NCI-H146 (cell line): ENCODE results near the gene RAB21.

Source experiments
- DNase-seq: peaks from one replicate; lab custom pipeline; 2025; lab: John Stamatoyannopoulos, UW

RAB21 gene, protein sequence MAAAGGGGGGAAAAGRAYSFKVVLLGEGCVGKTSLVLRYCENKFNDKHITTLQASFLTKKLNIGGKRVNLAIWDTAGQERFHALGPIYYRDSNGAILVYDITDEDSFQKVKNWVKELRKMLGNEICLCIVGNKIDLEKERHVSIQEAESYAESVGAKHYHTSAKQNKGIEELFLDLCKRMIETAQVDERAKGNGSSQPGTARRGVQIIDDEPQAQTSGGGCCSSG

GRCh38 chr12:71754461-71755145, at the start of gene RAB21:
Gene RAB21 (plus strand): TSS chr12:71754863. CDS start chr12:71755130, 267 bp downstream.
- peak; percentile 97 for DNase-seq

- no peak for DNase-seq
Observed at GRCh38 chr12:71704920-71705319, 49.7 kb upstream of the RAB21 start.

DNA sequence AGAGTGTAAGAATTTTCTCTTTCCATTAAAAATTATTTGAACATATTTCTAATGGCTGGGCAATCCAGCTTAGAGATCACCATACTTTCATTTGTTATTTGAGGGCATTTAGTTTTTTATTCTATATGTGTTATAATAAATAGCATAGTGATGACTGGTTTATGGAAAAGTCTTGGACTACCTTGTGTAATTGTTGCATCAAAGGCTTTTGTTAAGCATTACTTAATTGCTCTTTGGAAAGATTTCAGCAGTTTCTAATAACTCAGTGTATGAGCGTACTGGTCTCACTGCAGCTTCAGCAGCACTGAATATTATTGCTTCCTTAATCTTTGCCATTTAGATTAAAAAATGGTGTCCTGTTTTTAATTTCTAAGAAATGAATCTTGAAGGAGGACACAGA, 46.0 kb upstream of the RAB21 start:
- no peak for DNase-seq

DNA sequence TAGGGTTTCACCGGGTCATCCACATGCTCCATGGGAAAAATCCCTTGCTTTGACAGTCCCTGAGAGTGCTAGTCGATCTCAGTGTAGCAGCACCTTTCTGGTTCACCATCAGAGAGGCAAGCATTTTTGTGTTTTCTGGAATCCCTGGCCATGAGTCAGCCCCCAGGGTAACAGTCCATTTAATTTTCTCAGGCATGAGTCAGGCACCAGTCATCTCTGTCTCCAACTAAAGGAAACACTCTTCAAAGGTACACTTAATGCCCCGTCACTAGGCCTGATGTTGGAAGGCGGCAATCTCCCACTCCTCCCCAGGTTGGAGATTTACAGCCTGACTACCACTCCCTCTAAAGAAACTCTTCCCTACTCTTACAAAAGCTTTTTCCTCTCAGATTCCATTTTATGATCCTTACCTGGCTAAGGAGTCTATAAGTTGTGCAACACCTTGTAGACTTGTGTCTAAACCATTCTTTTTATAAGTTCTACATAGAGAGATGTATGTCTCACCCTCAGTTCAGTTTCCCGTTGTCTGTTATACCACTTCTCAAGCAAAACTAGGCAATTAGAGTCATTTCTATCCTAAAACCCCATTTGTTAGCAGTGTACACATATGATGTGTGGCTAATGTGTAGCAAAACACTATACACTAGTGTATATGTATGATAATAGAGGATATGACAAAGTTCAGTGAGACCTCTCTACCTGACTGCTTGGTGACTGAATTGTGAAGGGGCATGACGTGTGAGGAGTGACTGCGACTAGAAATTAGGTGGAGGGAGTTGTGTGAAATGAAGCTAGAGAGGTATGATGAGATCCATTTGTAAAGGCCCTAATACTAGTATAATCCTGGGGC, 44.2 kb upstream of the RAB21 start:
- no peak for DNase-seq

DNA sequence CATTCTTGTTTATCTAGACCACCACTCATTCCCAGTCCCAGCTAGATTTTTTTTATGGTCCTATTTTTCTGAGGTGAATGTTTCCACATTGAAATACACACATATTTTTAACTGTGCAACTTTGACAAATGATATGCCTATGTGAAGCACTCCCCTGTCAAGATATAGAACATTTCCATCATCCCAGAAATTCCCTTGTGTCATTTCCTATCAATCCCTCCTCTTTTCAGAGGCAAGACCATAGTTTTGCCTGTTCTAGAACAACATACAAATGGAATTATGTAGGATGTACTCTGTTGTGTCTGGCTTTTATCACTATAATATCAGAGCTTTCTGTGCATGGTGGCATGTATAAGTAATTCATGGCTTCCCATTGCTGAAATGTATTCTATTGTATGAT, 36.1 kb upstream of the RAB21 start:
- no peak for DNase-seq

- DNase-seq, result no peak
Observed at GRCh38 chr12:71719647-71720370, 34.9 kb upstream of the RAB21 start.

DNA sequence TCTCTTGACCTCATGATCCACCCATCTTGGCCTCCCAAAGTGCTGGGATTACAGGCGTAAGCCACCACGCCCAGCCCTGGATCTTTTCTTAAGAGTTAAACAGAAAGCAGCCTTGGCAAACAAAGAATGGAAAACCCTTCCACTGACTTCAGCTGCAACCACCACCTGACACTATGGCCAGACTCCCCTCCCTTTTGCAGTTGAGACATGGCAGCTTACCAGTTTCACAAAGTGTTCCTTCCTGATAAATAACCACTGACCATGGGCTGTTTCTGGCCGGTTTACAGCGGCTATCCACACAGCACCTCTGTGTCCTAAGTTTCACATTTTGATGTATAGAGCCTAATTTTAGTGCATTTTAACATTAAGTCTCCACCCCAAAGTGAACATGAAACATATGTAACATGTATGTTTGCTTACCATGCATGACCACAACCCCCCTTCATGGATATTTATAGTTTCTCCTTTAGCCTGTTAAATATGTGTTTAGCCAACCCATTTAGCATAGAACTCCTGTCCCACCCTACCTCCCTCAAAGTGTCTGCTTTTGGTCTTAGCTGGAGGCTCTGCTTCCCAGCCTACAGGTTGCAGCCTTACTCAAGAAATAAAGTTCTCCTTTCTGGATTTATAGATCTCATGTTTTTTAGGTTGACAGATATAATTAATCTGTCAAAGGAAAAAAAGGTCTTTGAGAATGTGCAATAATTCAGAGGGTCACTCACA, 32.7 kb upstream of the RAB21 start:
- DNase-seq, result no peak

DNA sequence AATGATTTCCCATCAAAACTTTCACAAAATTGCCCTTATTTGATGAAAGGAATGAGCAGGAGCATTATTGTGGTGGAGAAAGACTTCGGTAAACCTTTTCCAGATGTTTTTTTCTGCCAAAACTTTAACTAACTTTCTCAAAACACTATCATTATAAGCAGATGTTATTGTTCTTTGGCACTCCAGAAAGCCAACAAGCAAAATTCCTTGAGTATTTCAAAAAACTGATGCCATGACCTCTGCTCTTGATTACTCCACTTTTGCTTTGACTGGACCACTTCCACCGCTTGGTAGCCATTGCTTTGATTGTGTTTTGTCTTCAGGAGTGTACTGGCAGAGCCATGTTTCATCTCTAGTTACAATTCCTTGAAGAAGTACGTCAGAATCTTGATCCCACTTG, 29.7 kb upstream of the RAB21 start:
- DNase-seq, result no peak

DNA sequence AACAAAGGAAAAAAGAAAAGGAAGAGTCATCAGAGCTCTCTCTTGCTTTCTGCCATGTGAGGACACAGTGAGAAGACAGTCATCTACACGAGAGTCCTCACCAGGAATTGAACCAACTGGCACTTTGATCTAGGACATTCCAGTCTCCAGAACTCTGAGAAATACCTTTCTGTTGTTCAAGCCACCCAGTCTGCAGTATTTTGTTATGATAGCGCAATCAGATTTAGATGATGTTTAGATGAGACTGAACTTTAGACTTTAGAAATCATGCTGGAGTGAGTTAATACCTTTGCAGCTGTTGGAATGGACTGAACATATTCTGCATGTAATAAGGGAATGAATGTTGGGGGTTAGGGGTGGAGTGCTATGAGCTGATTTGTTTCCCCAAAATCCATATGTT, 28.1 kb upstream of the RAB21 start:
- no peak for DNase-seq

DNA sequence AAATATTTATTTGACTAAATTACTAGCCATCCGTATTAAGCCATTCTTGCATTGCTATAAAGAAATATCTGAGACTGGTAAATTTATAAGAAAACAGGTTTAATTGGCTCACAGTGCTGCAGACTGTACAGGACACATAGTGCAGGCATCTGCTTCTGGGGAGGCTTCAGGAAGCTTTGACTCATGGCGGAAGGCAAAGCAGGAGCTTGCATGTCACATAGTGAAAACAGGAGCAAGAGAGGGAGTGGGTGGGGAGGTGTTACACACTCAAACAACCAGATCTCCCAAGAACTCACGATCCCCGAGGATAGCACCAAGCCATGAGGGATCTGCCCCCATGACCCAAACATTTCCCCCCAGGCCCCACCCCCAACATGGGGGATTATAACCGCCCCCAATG, 26.7 kb upstream of the RAB21 start:
- DNase-seq, result no peak

DNA sequence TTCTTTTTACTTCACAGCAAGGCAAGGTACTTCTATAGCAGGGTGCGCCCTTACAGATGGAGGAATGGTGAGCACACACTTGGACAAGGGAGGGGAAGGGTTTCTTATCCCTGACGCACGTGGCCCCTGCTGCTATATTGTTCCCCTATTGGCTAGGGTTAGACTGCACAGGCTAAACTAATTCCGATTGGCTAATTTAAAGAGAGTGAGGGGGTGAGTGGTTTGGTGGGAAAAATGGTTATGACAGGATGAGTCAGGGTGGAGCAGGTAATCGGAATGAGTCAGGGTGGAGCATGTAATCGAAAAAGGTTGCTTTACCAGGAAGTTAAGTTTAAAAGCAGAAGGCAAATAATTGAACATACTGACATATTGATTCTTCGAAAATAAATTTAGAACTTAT, 23.7 kb upstream of the RAB21 start:
- no peak for DNase-seq

- DNase-seq, result peak; percentile 15
Observed at GRCh38 chr12:71731439-71732356, 23.0 kb upstream of the RAB21 start.

DNA sequence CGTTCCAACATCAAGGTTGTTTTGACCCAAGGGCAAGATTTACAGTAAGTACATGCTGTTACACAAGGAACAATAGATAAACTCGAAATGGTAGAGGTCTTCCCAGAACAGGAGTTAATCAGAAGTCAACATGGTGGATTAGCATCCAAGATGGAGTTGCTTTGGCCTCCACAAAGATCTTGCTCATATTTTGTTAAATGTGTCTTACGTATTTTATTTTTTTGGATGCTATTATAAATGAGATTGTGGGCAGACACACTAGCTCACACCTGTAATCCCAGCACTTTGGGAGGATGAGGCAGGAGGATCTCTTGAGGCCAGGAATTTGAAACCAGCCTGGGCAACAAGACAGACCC, 22.3 kb upstream of the RAB21 start:
- no peak for DNase-seq

GRCh38 chr12:71737197-71737596, 17.5 kb upstream of the RAB21 start:
- no peak for DNase-seq

- no peak for DNase-seq
Observed at GRCh38 chr12:71742998-71743397, 11.7 kb upstream of the RAB21 start.

- no peak for DNase-seq
Observed at GRCh38 chr12:71744522-71745300, 10.0 kb upstream of the RAB21 start.

DNA sequence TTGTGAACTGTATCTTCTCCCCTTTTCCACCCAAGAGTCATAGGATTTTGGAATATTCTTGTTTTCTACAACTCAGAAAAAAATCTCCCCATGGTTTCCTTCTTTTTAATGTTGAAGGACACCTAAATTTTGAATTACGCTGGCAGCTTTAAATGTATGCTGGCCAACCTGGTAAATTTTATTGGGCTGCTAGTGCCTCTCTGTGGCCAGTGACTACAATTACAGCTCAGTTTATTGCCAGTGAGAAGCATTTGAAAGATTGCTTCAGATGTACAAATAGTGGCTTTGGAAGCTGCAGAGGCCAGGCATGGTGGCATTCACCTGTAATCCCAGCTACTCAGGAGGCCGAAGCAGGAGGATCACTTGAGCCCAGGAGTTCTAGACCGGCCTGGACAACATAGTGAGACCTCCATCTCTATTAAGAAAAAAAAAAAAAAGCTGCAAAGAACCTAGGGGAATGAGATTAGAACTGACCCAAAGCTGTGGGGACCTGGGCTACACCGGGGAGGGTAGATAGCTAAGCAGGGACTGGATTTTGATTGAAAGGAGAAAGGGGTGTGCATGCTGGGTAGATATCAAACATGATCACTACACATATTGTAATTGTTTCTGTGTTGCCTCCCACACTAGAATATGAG, 7.6 kb upstream of the RAB21 start:
- peak; percentile 69 for DNase-seq

DNA sequence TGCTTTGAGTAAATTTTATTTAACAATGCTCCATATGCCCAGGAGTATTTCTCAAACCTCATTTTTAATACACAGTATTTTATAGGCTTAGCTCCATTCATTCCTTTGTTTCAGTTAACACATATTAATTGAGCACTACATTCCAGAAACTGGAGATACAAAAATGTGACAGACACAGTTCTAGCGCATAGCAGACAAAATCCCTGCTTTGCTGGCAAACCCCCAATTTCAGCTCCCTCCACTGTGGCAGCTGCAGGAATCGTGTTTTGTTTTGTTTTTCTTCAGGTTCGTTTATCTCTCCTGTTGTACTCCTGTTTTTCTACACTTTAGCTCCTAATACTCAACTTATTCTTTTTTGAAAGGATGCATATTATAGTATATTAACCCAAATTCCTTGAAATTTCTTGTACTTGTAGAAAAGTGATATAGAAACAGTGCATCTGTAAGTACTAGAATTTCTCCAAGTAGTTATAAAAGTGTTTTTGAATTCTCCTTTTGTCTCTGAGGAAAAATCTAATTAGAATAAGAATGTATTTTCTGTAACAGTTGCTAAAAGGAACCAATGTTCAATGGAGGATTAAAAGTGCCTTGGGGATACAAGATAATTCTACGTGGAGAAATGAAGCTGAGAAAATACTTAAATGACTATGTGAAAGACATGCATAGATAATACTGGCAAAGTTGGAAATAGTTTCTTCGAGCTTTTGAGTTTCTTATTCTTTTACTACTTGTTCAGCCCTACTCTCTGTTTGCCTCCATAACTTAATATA, 6.4 kb upstream of the RAB21 start:
- no peak for DNase-seq

- no peak for DNase-seq
Observed at GRCh38 chr12:71749666-71750065, 5.0 kb upstream of the RAB21 start.
